Omental fat pad (tissue), 4 donors: ENCODE data around the gene CTIF. TPM values are rescaled to one million over a fixed set of nuclear protein-coding genes. Genes with fewer than 3 reads are reported as not detected.

Source experiments
- ATAC-seq: fragments of 150-250 bp; one replicate; pipeline ENCODE4 v1.9.1; 2016; ENCODE audit warnings: mild to moderate bottlenecking, moderate library complexity; ENCODE audit not compliant: low FRiP score
- DNase-seq: peaks from one replicate; pipeline ENCODE4 v3.0.0-alpha.2; 2019; ENCODE audit warnings: low spot score
- total RNA-seq, 4 donors: library from RNA; depleted of rRNA; stranded (reverse); fragments of >200 nt; gene quantifications; one replicate each; pipeline ENCODE4 v1.1.0, GENCODE V29; 2016
- TF ChIP-seq, protein P1 (sequence below), 3 donors: fragments of 450-650 bp; IDR thresholded peaks; one replicate each; pipeline ENCODE4 v1.5.1; 2016 to 2017; ENCODE audit warnings: antibody characterized with exemption in 3 of 3, mild to moderate bottlenecking in 3 of 3, moderate library complexity in 2 of 3

CTIF gene
- total RNA-seq, 4 donors from 2014 or later = 57.5 to 94.0 (median 72.4) TPM

DNA sequence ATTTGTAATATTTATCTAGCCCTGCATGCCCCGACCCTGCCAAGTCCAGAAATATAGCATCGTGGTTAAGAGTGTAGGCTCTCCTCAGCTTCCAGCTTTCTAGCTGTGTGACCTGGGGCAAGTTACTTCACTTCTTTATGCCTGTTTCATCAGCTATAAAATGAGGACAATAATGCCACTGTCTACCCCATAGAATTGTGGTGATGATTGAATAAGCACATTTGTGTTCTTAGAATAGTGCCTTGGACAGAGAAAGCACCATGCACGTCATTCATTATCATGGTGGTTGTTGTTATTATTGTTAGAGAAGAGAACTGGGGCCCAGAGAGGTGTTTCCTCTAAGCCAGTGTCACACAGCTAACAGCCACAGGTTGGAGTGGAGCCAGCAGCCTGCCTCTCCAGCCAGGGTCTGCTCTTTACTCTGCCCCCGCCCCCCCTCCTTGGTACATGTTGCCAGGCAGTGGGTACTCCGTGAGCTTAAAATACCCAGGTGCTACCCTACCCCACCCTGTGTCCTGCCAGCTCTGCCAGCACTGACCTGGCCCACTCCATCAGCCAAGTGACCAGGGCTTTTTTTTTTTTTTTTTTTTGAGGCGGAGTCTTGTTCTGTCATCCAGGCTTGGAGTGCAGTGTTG lies 202.1 kb downstream of the CTIF start:
- TF ChIP-seq, protein P1, sequence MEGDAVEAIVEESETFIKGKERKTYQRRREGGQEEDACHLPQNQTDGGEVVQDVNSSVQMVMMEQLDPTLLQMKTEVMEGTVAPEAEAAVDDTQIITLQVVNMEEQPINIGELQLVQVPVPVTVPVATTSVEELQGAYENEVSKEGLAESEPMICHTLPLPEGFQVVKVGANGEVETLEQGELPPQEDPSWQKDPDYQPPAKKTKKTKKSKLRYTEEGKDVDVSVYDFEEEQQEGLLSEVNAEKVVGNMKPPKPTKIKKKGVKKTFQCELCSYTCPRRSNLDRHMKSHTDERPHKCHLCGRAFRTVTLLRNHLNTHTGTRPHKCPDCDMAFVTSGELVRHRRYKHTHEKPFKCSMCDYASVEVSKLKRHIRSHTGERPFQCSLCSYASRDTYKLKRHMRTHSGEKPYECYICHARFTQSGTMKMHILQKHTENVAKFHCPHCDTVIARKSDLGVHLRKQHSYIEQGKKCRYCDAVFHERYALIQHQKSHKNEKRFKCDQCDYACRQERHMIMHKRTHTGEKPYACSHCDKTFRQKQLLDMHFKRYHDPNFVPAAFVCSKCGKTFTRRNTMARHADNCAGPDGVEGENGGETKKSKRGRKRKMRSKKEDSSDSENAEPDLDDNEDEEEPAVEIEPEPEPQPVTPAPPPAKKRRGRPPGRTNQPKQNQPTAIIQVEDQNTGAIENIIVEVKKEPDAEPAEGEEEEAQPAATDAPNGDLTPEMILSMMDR (IDR thresholded peaks at IDR 0.05) = no peak
- DNase-seq (no peak), ATAC-seq (no peak)

DNA sequence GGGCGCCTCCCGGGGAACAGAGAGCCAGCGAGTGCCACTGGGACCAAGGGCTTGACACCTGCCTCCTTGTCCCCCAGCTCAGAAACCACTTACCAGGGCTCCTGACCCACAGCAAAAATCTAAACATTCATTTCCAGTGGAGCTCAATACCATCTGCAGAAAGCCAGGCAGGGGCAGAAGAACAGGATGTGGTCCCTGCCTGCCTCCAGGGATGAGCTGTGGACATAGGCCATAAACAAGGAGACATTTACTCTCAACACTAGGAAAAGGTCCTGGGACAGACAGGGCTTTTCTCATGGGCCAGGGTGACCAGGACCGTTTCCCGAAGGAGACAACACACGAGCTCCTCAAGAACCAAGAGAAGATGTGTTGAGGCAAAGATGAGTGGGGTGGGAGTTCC lies 203.0 kb downstream of the CTIF start:
- TF ChIP-seq, protein P1 (IDR thresholded peaks at IDR 0.05) = no peak
- ATAC-seq = no peak
- no peak for DNase-seq

DNA sequence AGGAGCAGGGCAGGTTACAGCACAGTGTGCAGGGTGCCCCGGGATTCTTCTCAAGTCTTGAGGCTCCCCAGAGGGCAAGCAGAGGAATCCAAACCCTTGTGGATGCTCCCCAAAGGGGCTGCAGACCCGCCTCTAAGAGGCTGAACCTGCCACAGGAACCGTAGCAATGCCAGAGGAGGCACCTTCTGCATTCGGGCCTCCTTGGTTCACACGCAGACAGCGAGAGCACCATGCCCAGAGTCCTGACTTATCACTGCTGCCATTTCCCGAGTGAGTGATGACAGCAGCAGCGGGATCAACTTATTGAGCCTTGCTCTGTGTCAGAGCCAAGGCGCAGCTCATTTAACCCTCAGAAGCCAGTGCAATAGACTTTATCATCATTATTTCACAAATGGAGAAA lies 203.5 kb downstream of the CTIF start:
- no peak for DNase-seq
- TF ChIP-seq, protein P1 (IDR thresholded peaks at IDR 0.05) = no peak
- no peak for ATAC-seq

DNA sequence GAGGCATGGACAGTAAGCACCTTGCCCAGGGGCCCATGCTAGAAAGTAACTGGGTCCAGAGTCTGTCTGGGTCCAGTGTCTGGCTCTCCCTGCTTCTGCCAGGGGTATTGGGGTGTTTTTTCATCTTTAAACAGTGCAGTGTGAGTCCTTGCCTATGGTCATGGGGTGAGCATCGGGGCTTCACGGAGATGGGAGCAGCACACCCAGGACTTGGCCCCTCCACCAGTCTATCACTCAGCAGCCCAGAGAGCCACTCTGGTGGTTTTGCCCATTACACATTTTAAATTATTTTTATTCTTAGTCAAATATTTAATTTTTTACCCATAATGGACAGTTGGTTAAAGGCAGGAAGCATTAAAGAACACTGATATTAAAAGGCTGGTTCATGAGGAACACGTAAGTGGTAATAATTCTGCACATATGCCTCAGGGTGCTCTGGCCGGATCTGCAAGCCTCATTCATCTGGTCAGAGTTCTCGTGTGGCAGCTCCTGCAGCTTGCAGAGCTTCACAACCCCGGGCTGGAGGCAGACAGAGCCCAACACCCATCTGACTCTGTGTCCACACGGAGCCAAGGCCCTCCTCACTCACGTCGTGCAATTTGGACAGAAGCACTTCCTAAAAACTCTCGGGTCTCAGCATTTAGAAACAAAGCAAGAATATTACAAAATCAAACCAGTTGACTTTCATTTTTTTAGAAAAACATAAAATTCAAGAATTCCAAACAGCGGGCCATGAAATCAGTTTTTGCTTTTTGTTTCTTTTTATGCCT lies 204.1 kb downstream of the CTIF start:
- DNase-seq (no peak), ATAC-seq (peak; percentile 82)
- TF ChIP-seq, protein P1 (IDR thresholded peaks at IDR 0.05) = no peak

DNA sequence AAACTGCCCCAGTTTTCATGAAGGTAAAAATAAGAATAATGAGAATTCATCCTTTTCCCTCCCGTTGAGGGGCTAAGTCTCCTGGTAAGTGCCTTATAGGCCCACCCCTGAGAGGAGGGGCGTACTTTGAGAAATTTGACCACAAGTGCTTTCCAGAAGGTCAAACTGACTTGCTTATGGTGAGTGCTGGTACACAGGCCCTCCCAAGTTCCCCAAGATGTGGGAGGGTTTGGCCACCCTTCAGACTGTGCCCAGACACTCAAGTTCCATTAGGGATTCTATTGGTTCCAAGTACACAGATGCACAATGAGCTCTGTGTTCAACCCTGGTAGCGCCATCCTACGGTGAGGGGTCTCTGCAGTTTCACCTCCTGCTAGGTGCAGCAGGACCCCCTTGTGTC lies 205.1 kb downstream of the CTIF start:
- ATAC-seq (no peak), DNase-seq (no peak)
- TF ChIP-seq, protein P1 (IDR thresholded peaks at IDR 0.05) = no peak

DNA sequence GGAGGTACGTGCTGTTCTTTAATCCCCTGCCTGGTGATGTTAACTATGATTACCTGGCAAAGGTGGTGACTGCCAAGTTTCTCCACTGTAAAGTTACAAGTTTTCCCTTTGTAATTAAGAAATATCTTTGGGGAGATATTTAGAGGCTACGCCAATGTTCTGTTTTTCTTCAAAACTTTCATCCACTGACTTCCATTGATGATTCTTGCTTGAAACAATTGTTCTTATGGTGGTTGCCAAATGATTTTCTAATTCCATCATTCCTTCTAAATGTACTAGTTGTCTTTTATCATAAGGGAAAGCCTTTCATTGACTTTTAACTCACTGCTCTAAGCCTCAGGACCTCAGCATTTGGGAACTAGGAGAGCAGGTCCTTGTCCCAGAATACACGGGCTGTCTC lies 206.5 kb downstream of the CTIF start:
- ATAC-seq = no peak
- TF ChIP-seq, protein P1 (IDR thresholded peaks at IDR 0.05) = no peak
- DNase-seq = no peak

DNA sequence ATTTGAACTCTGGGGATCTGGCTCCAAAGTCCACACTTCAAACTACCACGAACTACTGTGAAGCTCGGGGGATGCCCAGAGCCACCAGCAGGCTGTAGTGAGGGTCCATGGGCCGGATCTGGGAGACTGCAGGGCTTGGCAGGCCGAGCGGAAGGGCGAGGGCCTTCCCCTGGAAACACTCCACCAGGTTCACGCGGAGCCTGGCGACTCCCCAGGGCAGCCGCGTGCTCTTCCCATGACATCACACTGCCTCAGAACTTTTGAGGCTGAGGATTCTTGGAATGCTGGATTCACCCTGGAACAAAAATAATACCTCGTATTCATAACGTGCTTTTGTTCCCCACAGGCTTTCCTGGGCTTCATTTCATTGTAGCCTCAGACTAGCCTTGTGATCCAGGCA lies 210.9 kb downstream of the CTIF start:
- TF ChIP-seq, protein P1 (IDR thresholded peaks at IDR 0.05) = no peak
- DNase-seq = no peak
- peak; percentile 49 for ATAC-seq
